ENCODE data around the gene MYO10.
"Not testable (repeated sequence)": the region's sequence is repeated elsewhere in the genome, so short reads cannot be mapped to it uniquely, and the experiment has no call there.

The MYO10 gene

DNA sequence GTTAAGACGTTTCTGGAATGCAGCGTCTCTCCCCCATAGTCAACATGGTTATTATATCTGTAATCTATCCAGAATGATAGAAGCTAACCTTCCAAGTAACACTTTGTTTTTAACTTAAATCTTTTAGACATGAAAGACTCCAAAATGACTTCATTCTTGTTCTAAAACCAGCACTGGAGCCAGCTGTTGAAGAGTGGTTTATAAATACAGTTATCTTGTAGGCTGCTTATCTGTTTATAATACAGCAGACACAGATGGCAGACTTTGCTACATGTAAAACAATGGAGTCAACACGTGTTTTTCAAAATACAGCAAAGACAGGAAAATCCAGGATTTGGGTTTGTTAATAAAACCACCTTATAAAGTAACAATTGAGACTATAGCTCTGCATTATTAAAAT, 270.5 kb downstream of the MYO10 start:
- no peak for DNase-seq

DNA sequence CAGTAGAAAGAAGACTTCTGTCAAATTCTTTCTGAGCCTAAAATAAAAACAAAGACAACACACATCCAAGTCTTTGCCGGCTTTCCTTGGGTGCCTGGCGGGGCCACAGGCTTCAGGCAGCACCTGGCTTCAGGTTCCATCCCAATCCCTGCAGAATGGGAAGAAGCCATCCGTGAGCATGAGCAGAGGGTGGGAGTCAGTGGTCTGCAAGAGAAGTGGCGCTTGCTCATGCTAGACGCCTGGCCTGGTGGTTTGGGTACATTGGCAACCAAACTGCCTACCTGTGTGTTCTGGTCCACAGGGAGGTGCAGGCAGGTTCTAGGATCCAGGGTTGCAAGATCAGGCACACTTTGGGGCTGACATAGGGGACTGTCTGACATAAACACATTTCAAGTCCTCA, 271.7 kb downstream of the MYO10 start:
- DNase-seq = no peak

DNA sequence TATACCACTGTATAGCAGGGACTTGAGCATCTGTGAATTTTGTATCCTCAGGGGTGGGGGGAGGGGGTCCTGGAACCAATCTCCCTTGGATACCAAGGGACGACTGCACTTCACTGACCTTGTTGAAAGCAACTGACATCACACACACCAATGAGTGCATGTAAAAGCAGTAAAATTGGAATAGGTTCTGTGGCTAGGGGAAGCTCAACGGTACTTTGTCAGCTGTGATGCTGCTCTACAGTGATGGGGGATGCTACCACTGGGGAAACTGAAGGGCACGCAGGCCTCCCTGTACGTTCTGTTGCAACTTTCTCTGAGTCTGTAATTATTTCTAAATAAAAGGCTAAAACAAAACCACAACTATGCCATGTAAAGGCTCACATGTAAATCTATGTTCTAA, 272.2 kb downstream of the MYO10 start:
- DNase-seq = peak in 2 of 3 experiments; percentile 19 to 51

DNA sequence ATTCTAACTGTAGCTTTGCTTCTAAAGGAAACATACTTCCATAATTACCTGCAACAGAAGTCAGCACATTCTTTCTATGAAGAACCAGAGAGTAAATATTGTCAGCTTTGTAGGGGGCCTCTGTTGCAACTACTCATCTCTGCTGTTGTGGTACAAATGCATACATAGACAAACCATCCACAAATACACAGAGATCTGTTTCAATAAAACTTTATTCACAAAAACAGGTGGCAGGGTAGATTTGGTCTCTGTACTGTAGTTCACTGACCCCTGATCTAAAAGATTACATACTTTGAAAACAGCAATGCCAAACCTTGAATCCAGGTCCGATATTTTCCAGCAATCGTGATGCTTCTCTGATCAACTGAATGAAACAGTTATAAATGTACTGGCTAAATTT, 274.4 kb downstream of the MYO10 start:
- DNase-seq = no peak

DNA sequence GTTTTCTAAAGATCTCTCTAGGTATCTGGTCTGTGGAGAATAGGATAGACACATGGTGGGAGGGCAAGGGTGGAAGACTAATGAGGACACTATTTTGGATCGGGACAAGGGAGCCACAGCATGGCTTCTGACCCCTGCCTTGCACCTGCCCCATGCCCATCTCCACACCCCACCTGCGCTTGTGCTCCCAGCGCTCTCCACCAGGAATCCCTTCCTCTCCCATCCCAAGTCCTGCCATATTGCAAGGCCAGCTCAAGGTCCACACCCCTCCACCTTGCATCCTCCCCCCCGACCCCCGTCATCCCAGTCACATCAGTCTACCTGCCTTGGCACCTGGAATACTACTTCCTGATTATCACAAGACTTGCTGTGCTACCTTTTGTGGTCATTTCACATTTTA, 275.1 kb downstream of the MYO10 start:
- DNase-seq = no peak

DNA sequence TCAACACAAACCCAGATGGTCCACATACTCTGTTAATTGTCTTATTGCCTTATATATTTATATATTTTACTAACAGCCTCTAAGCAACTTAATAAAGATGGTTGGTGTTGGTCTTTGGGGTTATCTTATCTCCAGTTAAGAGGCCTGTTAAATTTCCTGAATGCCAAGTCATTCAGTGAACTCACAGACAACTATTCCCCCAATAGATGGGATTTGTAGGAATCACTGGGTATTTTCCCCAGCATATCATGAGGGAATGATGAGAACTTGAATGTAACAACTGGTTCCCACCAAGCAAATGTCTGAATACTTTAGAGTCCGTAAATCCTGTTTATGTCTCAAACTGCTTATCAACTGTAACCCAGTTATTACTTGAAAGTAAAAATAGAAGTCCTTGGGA, 276.6 kb downstream of the MYO10 start:
- no peak for DNase-seq

DNA sequence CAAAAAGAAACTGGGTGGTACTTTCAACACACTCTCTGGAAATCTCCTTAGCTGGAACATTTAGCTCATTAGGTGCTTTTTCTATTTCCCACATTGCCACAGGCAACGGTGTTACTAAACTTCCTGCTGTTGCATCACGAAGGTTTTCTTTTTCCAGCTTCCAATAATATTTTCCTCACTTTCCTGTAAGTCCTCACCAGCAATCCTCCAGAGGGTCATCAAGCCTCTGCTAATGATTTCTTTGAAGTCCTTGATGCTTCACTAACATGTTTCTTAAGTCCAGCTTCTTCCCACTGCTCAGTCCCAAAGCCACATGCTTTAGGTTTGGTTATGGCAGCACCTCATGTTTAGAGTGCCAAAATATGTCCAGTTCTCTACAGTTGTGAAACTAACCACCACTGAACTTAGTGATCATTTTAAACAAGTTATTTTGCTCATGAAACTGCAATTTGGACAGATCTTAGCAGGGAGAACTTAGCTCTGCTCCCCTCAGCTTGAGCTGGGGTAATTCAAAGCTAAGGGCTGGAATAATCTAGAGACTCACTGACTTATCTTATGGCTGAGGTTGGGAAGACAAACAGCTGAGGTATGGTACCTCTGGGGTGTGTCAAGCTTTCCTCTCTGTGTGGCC, 279.4 kb downstream of the MYO10 start:
- no peak for DNase-seq

DNA sequence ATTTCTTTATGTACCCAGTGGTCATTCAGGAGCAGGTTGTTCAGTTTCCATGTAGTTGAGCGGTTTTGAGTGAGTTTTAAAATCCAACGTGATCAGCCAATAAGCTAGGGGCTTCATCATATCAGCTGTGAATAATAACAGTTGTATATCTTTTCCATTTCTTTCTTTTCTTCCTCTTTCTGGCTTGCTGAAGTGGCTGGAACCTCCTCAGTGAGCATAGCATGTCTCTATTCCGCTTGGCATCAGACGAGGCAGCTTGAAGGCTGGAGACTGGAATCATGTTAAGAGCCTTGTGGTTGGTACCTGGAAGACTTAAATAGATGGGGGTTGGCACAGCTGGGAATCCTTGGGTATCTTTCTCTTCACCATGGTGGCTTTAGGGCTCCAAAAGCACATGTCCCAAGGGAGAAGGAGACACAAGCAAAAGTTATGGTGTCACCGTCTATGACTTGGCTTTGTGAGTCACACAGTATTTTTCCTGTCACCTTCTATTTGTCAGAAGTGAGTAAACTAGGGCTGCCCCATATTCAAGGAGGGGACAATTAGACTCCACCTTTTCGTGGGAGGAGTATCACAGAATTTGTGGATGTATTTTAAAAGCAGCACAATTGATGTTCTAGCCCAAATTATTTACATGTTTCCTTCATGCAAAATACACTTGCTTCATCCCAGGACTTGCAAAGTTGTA, 281.3 kb downstream of the MYO10 start:
- no peak for DNase-seq

DNA sequence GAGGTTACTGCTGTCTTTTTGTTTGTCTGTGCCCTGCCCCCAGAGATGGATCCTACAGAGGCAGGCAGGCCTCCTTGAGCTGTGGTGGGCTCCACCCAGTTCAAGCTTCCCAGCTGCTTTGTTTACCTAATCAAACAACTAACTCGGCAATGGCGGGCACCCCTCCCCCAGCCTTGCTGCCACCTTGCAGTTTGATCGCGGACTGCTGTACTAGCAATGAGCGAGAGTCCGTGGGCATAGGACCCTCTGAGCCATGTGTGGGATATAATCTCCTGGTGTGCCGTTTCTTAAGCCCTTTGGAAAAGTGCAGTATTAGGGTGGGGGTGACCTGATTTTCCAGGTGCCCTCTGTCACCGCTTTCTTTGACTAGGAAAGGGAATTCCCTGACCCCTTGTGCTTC, 287.3 kb downstream of the MYO10 start:
- not testable (repeated sequence) for DNase-seq

DNA sequence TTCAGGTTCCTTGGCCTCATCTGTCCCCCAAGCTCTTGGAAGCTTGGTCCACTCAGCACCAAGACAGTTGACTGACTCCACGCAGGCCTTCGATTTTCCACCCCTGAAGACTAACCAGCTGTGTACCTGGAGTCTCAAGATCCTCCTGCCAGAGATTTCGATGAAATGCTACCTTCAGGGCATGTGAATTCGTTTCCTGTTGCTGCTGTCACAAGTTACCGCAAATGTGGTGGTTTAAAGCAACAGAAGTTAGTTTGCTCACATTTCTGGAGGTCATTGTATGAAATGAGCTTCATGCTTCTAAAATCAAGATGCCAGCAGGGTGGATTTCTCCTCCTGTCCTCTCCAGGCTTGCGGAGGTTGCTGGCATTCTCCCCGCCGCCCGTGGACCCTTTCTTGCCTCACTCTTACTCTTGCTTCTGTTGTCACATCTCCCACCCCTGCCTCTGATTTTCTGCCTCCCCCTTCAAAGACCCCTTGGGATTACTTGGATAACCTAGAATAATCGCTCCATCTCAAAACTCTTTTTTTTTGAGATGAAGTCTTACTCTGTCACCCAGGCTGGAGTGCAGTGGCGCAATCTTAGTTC, 291.7 kb downstream of the MYO10 start:
- no peak for DNase-seq

DNA sequence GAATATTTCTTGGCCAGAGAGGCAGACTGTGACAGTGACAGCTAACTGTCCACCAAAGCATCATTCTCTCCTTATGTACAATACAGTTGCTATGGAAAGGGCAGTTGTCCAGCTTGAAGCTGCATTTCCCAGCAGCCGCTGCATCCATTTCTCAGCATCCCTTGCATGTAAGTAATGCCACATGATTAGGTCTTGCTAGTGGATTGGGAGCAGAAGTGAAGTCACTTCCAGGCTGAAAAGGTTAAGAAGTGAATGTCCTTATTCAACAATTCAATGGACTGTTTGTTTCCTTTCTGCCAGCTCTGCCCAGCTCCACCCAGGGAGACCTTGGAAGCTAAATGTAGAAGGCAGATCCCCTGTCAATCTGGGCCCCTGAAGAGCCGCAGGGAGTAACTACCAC, 293.2 kb downstream of the MYO10 start:
- no peak for DNase-seq

DNA sequence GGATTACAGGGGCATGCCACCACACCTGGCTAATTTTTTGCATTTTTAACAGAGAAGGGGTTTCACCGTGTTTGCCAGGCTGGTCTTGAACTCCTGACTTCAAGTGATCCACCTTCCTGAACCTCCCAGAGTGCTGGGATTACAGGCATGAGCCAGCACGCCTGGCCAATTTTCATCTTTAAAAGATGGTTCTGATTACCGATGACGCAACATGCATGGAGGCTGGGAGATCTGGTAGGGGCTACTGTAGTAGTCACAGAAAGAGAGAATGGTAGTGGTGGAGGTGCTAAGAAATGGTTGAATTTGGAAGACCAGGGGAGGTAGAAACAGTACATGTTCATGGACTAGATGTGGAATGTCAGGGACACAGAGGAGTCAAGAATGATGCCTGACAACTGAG, 296.9 kb downstream of the MYO10 start:
- DNase-seq = no peak

DNA sequence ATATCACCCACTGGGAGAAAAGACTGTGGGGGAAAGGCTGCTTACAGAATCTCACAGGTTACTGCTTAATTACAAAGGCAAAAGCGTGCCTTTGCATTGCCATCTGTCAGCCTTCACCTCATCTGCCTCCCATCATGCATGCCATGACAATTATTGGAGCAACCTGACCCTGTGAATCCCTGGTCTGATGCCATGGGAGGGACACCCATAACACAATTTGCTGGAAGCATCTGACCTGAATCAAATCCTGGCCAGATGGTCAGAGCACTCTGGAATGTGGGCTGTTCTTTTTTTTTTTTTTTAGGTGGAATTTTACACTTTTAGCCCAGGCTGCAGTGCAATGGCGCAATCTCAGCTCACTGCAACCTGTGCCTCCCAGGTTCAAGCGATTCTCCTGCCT, 307.7 kb downstream of the MYO10 start:
- no peak for DNase-seq

DNA sequence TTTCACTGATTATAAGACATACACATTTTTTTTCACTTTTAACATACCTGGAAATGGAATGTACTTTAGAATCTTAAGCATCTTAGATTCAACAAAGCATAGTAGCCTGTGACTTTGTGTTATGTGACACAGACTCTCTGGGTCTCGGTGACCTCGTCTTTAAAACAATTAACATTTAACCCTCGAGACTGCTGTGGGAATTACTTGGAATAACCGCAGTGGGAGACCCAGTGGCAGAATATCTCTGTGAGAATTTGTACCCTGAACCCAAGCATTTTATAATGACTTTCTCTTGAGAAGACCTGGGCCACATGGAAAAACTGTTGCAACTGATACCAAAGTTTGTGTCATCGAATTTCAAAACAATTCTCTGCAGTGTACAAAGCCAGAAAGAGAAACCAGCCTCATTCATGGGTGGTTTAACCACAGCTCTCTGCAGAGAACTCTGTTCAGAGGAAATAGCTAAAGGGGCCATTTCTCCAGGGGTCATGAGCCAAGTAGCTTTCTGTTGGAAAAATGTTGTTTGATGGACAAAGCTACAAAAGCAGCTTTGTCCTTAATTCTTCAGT, 309.3 kb downstream of the MYO10 start:
- no peak for DNase-seq

DNA sequence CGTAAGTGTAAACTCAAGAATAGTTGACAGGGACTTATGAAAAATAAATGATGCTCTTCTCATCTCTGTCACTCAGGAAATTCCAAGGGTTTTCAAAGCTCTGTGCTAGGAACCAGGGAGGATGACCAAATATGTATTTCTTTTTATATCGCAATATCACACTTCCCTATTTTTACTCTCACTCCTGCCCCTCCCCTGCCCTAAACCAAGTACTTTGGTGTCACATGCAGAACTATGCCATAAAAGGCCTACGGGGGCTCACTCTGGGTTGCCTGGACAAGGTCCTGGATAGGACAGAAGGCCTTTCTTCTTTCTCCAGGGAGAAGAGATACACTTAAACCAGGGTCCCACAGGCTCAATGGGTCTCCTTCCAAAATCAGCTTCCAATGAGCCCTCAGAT, 311.0 kb downstream of the MYO10 start:
- no peak for DNase-seq

DNA sequence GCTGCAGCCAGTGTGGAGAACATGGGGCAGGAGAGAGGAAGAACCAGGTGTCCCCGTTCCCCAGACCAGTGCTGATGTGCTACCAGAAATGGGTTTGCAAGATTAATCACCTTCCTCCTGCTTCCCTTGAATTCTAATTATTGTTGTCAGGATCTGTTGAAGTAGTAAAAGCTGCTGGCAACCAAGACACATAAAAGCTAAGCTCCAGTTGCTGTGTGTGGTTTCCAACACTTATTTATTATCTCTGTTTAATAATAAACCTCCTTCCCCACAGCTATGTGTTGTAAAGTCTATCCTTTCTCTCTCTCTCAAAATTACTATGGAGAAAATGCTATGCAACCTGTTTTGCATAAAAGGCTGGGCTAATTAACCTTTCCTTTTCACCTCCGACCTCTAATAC, 317.0 kb downstream of the MYO10 start:
- no peak for DNase-seq

DNA sequence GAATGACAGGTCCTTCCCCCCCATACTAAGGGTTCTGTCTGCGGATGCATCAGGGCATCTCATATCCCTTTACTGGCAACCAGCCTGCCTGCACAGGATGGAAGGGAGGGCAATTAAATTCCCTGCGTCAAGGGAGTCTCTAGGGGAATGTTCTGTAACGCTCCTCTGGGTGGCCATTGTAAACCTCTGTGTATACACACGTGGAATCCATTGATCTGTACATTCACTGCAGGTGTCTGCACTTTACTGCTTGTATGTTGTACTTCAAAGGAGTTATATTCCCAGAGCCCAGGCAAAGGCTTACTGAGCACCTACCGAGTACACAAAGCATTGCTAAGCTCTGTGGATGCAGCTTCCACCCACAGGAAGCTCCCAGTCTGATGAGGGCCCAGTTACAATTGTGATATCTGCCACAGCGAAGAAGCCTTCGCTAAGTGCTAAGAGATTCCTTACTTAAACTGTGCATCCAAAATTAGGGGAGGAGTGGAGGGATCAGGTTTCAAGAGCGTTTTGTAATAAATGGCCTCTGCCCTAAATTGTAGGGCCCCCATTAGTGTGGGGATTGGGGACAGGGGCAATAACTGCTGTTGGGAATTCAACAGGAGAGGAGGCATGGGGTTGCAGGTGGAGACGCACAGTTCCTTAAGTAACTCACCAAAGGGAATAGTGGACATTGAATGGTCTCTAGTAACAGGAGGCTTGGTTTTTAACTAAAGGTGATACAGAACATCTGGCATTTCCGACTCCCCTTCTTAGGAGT, 317.8 kb downstream of the MYO10 start:
- peak in 1 of 3 experiments; percentile 62 for DNase-seq

DNA sequence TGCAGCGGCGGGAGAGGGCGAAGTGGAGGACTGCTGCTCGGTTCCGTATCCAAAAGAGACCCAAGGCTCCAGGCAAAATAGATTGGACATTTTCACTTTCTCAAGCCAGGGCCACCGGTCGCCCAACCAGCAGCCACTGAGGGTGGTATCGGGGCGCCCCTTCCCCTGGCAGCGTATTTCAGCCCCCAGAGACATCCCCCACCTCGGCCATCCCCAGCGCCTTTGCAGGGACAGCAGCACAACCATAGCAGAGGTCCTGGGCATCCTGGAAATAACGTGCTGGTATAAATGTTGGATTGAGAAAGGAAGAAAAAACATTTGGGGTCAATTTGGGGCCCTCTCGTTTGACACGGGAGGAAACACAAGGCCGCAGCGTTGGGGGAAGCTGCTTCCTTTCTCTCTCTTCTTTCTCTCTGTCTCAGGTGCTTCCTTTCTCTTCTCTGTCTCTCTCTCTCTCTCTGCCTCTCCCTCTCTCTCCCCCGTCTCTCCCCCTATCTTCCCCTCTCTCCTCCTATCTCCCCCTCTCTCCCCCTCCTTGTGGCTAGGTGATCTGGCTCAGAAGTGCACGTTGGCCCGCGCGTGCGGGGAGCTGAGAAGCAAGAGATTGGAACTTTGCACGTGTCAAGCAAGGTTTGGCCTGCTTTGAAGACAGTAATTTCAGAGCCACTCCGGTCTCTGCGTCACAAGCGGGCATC, 318.7 kb downstream of the MYO10 start:
- peak in 1 of 3 experiments; percentile 58 for DNase-seq

DNA sequence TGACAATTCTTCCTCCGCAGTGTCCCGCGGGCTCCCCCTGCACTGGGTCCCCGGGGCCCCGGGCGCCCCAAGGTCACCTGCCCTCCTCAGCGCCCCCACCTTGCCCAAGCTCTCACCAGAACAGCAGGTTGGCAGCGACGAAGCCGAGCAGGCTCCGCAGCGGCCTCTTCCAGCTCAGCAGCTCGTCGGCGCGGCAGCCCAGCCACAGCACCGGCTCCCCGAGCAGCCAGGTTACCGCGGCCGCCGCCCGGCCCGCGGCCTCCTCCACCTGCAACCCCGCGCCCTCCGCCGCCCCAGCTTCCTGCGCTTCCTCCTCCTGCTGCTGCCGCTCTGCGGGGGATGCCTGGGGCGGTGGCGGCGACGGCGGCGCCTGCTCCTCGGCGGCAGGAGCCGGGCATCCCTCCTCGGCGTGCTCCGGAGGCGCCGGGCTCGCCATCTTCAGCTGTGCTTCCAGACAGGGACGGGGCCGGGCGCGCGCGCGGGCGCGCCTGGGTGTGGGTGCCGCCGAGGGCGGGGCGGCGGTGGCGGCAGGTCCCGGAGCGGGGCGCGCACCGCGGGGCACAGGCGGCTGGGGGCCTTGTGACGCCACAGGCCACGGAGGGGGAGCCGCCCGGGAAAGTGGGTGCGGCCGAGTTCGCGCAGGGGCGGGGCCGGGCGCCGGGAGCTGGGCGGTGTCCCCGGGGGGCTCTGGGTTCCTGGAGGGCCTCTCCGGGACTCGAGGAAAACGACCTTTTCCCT, 319.4 kb downstream of the MYO10 start, which contains the start of gene RETREG1:
Gene RETREG1 (minus strand): TSS at position 462 of the 738 bp plus-strand sequence. CDS start 26 bp downstream, at position 436.
- peak; percentile 19 to 93 (median 80) for DNase-seq

DNA sequence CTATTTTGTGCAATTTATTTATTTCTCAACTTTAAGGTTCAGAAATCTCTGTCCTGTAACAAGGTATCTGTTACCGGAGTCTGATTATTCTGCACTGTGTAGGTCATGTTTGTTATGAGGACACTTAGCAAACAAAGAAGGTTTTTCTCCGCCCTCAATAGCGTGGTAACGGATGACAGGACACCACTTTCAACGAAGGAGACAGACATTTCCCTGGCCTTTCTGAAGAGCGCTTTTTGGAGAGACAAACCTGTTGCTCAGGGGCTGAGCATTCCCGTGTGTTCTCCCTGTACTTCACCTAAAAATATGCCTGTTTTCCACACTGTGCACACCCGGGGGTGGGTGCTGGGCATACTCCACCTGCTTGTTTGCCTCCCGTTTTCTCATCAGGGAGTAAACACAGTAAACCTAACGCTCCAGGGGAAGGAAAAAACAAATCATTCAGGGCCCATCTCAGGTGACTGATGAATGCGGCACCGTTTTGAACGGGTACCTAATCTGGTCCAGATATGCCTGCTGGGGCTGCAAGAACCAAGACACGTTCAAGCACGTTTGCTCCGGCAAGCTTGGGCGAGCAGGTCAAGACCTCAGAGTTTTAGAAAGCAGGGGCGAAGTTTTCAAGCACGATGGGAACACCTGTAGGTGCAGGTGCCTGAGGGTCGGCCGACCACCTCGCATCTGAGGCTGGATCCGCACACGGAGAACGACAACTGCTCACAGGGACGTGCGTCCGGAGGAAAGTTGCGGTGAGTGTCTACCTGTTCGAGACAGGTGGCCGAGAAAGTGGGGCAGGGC, 320.1 kb downstream of the MYO10 start:
- peak in 2 of 3 experiments; percentile 74 to 76 for DNase-seq

DNA sequence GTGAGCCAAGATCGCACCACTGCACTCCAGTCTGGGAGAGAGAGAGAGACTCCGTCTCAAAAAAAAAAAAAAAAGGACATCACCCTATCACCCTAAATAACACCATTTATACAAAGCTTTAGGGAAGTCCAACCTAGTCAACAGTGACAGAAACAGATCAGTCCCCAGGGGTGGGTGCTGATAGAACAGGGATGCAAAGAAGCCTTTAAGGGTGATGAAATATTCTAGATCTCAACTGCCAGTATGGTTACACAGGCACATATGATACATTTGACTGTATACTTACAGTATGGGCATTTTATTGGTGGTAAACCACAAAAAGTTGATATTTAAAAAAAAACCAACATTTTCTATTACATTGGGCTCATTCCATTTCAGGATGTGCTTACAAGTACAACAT, 324.1 kb downstream of the MYO10 start:
- no peak for DNase-seq
